H1 (cell line): ENCODE measurements around the gene PLIN4. TPM values are rescaled to one million over a fixed set of nuclear protein-coding genes. Genes with fewer than 3 reads are reported as not detected.

ENCODE experiments used
- ASH2L ChIP-seq: fragments of 200-600, 300-600 bp; sonication (generic); IDR thresholded peaks from one replicate; pipeline ENCODE4 v1.7.1; 2017; ENCODE audit warnings: low read length
- BACH1 ChIP-seq: IDR thresholded peaks from 2 replicates; pipeline ENCODE4 v1.6.1; 2012; ENCODE audit warnings: low read length, improper control_type of control experiment
- CBX8 ChIP-seq: fragments of 300-800, 300-1000 bp; sonication (generic); IDR thresholded peaks from 2 replicates; pipeline ENCODE4 v1.7.1; 2016; ENCODE audit warnings: low read depth, low read length, borderline replicate concordance
- CEBPB ChIP-seq: IDR thresholded peaks from 2 replicates; pipeline ENCODE4 v1.6.1; 2012; ENCODE audit warnings: low read depth, low read length
- CHD2 ChIP-seq: IDR thresholded peaks from 2 replicates; pipeline ENCODE4 v1.6.1; 2012; ENCODE audit warnings: low read length, improper control_type of control experiment
- CREB1 ChIP-seq: IDR thresholded peaks from 2 replicates; pipeline ENCODE4 v1.6.1; 2012; ENCODE audit warnings: inconsistent platforms
- CTBP2 ChIP-seq: IDR thresholded peaks from 2 replicates; pipeline ENCODE4 v1.7.0; 2011; ENCODE audit warnings: borderline replicate concordance, mild to moderate bottlenecking, moderate library complexity, mixed read lengths, low read length; ENCODE audit not compliant: insufficient read depth, insufficient read length
- E2F6 ChIP-seq: IDR thresholded peaks from 2 replicates; pipeline ENCODE4 v1.6.1; 2012; ENCODE audit warnings: inconsistent platforms
- FOSL1 ChIP-seq: IDR thresholded peaks from 2 replicates; pipeline ENCODE4 v1.6.1; 2011; ENCODE audit warnings: mild to moderate bottlenecking, low read depth, low read length, moderate library complexity; ENCODE audit not compliant: insufficient read depth
- GABPA ChIP-seq: IDR thresholded peaks from 2 replicates; pipeline ENCODE4 v1.6.1; 2011; ENCODE audit warnings: mild to moderate bottlenecking, low read length, moderate library complexity, borderline replicate concordance; ENCODE audit not compliant: insufficient read depth
- JUN ChIP-seq: IDR thresholded peaks from 2 replicates; pipeline ENCODE4 v1.6.1; 2011; ENCODE audit warnings: low read depth, mild to moderate bottlenecking, improper control_type of control experiment, low read length
- KDM1A ChIP-seq: fragments of 200-600, 300-600 bp; sonication (generic); IDR thresholded peaks from 2 replicates; pipeline ENCODE4 v1.7.1; 2016; ENCODE audit warnings: mild to moderate bottlenecking, low read length, borderline replicate concordance
- KDM4A ChIP-seq: IDR thresholded peaks from one replicate; pipeline ENCODE4 v1.7.1; 2012; ENCODE audit warnings: low read depth, mild to moderate bottlenecking, moderate library complexity, low read length, inconsistent platforms; ENCODE audit not compliant: severe bottlenecking
- MAFK ChIP-seq: IDR thresholded peaks from 2 replicates; pipeline ENCODE4 v1.6.1; 2012; ENCODE audit warnings: low read depth, mild to moderate bottlenecking, improper control_type of control experiment, low read length
- MAX ChIP-seq: IDR thresholded peaks from 2 replicates; pipeline ENCODE4 v1.6.1; 2012; ENCODE audit warnings: inconsistent platforms
- NRF1 ChIP-seq: IDR thresholded peaks from 2 replicates; pipeline ENCODE4 v1.6.1; 2011; ENCODE audit warnings: mild to moderate bottlenecking, low read depth, low read length, improper control_type of control experiment
- POLR2A ChIP-seq, 2 experiments: IDR thresholded peaks; 1 replicate in 1 of 2; 2 replicates in 1 of 2; pipeline ENCODE4 v1.6.1; 2011; ENCODE audit warnings: low read depth in 2 of 2, low read length in 2 of 2, mild to moderate bottlenecking in 2 of 2; ENCODE audit errors: control extremely low read depth in 1 of 2
- POLR2AphosphoS5 ChIP-seq: IDR thresholded peaks from 2 replicates; pipeline ENCODE4 v1.6.1; 2011; ENCODE audit warnings: low read depth, low read length
- POU5F1 ChIP-seq: IDR thresholded peaks from 2 replicates; pipeline ENCODE4 v1.6.1; 2011; ENCODE audit warnings: low read depth, mild to moderate bottlenecking, low read length, moderate library complexity
- RBBP5 ChIP-seq: IDR thresholded peaks from 2 replicates; pipeline ENCODE4 v1.7.1; 2012; ENCODE audit warnings: low read depth, mild to moderate bottlenecking, inconsistent platforms, low read length, moderate library complexity, borderline replicate concordance
- RFX5 ChIP-seq: IDR thresholded peaks from 2 replicates; pipeline ENCODE4 v1.6.1; 2011; ENCODE audit warnings: low read depth, low read length, improper control_type of control experiment, borderline replicate concordance
- SIRT6 ChIP-seq: IDR thresholded peaks from one replicate; pipeline ENCODE4 v1.7.1; 2012; ENCODE audit warnings: low read length, inconsistent platforms
- SP1 ChIP-seq: IDR thresholded peaks from 2 replicates; pipeline ENCODE4 v1.6.1; 2011; ENCODE audit warnings: low read depth, low read length
- SP4 ChIP-seq: IDR thresholded peaks from 2 replicates; pipeline ENCODE4 v1.6.1; 2012; ENCODE audit warnings: low read length, inconsistent platforms
- TBP ChIP-seq: IDR thresholded peaks from 2 replicates; pipeline ENCODE4 v1.6.1; 2011; ENCODE audit warnings: low read depth, low read length, improper control_type of control experiment
- TCF12 ChIP-seq: IDR thresholded peaks from 2 replicates; pipeline ENCODE4 v1.6.1; 2011; ENCODE audit warnings: low read depth, mild to moderate bottlenecking, low read length
- TEAD4 ChIP-seq: IDR thresholded peaks from 2 replicates; pipeline ENCODE4 v1.6.1; 2012; ENCODE audit warnings: low read depth, low read length, inconsistent platforms, mixed read lengths
- polyA plus RNA-seq, 7 experiments: library from polyadenylated mRNA; depleted of rRNA in 3 of 7; stranded (reverse) in 5 of 7; unstranded in 2 of 7; fragments of >200 nt in 5 of 7; fragments of 200-250 nt in 2 of 7; gene quantifications; 1 replicate in 5 of 7; 2 replicates in 1 of 7; 4 replicates in 1 of 7; pipeline versions ENCODE4 v1.2.1 to v1.2.3, GENCODE V29; 2011 to 2013; ENCODE audit warnings: missing spikeins in 2 of 7, mixed read lengths in 2 of 7
- total RNA-seq: library from RNA; stranded (reverse); fragmentation: NEBNext Ultra II Directional; extraction: Animal tissue kit (Norgen Biotek cat#: 25700); gene quantifications from 2 replicates; pipeline ENCODE4 v1.2.1, GENCODE V29; 2021

PLIN4 gene
- total and polyA plus RNA-seq, 2 of the 8 experiments (the other 6 are each of a cell fraction or from before 2014, with no cell fraction given) = 0.35 to 0.45 TPM

DNA sequence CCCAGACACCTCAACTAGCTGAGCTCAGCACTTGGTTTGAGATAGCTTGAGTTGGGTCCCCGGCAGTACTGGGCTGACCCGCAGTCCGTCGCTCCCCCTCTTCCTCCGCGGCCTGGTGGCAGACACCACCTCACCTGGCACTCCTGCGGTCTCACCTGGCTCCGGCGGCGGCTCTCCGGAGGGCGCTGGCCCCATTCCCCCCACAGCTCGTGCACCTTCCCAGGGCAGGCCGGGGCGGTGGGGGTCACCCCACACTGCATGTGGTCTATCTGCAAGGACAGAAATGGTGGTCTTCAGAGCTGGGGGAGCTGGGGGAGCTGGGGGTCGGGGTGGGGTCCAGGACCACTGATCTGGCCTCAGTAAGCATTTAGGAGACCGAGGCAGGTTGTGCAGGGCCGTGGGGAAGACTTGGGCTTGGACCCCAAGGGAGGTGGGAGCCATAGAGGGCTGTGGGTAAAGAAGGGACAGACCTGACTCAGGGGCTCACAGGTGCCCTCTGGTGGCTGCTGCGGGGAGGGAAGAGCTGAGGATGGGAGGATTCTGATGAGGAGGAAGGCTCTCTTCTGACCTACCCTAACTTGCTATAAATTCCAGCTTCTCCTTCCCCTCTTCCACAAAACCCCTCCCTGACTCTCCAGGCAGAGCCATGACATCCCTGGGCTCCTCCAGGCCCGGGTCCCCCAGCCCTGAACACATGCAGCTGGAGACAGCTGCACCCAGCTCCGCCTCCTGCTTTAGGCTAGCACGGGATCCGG is 6.7 kb upstream of the PLIN4 start (continued):
- TF ChIP-seq E2F6 (no peak), SIRT6 (no peak), POLR2AphosphoS5 (no peak), JUN (no peak), BACH1 (no peak), GABPA (peak; percentile 54; the same call in 1 of the 2 replicates), CREB1 (0 out of 2 replicates have a peak, but pooled peaks have one; percentile 6), KDM1A (peak; percentile 83; the same call in 1 of the 2 replicates), POLR2A (IDR thresholded peaks at IDR 0.05; ENCODE audit: control extremely low read depth in 1 of 2, low read depth in 2 of 2, low read length in 2 of 2) (no peak), RFX5 (no peak), FOSL1 (no peak), POU5F1 (no peak), TBP (no peak), CBX8 (no peak), CHD2 (no peak), NRF1 (no peak), RBBP5 (no peak), TCF12 (no peak), CEBPB (no peak), SP4 (no peak), SP1 (no peak), CTBP2 (no peak), KDM4A (no peak), ASH2L (no peak), MAX (no peak), TEAD4 (no peak), MAFK (no peak)
